Activated naive CD8-positive, alpha-beta T cell treated with anti-CD3 and anti-CD28 coated beads, Interleukin-2, amount 10 ng/mL, durations not matched to agents 7 days and 5 days (primary cell): Measurements from ENCODE around the gene KCNMB1. TPM values are rescaled to one million over a fixed set of nuclear protein-coding genes. Genes with fewer than 3 reads are reported as not detected.

ENCODE experiments used
- ATAC-seq: fragments of 150-1000 bp; cut with Tn5 transposase; one replicate; pipeline ENCODE4 v1.10.0; 2021; ENCODE audit warnings: low read depth, moderate library complexity
- POLR2A ChIA-PET: fragments of 350-600 bp; sonication (Branson Sonifier 250); formaldehyde crosslinking; loops from one replicate; lab custom pipeline; 2021; ENCODE audit warnings: antibody characterized with exemption; lab: Charles Lee
- DNase-seq: peaks from one replicate; pipeline ENCODE4 v3.0.0; 2021
- H3K27ac Mint-ChIP-seq: one replicate; pipeline ENCODE4 v1.8.0; 2022; ENCODE audit warnings: mild to moderate bottlenecking, mixed read lengths
- H3K27me3 Mint-ChIP-seq: one replicate; pipeline ENCODE4 v1.8.0; 2022; ENCODE audit warnings: mild to moderate bottlenecking, moderate library complexity, mixed read lengths
- H3K36me3 Mint-ChIP-seq: one replicate; pipeline ENCODE4 v1.8.0; 2021; ENCODE audit warnings: mild to moderate bottlenecking, mixed read lengths
- H3K4me1 Mint-ChIP-seq: one replicate; pipeline ENCODE4 v1.8.0; 2021; ENCODE audit warnings: mixed read lengths
- H3K4me3 Mint-ChIP-seq: one replicate; pipeline ENCODE4 v1.8.0; 2022; ENCODE audit warnings: mild to moderate bottlenecking, moderate library complexity, mixed read lengths
- H3K9me3 Mint-ChIP-seq: one replicate; pipeline ENCODE4 v1.8.0; 2021; ENCODE audit warnings: mixed read lengths
- total RNA-seq, 2 experiments: library from RNA; stranded (reverse); gene quantifications; one replicate each; pipeline ENCODE4 v1.2.3, GENCODE V29; 2021

Gene KCNMB1
- total RNA-seq, 2 experiments from 2014 or later, result not detected

DNA sequence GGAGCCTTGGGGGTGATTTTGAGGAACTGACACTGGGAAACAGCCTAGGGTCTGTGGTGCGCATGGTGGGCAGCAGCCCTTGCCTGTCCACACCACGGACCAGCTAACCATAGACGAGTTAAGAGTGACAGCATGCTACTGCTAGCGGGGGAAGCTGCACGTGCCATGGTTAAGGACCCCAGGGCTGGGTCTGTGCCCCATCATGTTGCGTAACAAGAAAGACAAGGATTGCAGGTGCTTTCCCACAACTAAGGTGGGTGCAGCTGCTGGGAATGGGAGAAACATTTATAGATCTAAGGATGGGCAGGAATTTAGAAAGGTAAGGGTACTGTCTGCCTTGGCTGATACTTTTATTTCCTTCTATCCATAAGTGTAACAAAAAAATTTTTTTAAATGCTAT is 17.9 kb upstream of the KCNMB1 start:
- Mint-ChIP-seq H3K4me3 (no peak overlapping the region), H3K4me1 (no peaks in the 10 kb centered on the region), H3K9me3 (no peaks in the 10 kb centered on the region), H3K36me3 (no peaks in the 10 kb centered on the region), H3K27ac (no peak overlapping the region), H3K27me3 (peaks cover 2% of the 10 kb centered on the region)
- POLR2A ChIA-PET, result no interaction called here
- no peak for DNase-seq
- no peak for ATAC-seq

DNA sequence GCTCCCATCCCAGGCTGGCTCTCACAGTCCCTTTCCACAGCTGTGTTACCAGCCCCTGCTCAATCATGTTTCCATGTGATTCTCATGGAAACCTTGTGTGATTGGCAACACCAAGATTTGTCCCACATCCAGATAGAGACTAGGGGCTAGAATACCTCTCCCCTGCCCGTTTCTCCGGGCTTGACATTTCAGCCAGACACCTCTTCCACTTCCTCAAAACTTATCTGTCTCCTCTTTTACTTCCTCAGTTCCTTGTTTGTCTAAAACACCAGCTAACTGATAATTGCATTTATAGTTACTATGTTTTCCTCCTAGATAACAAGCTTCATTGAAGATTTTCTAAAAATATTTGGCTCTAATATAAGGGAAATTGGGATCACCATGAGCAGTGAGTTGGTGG is 16.6 kb upstream of the KCNMB1 start:
- no peaks in the 10 kb centered on the region for H3K9me3 Mint-ChIP-seq
- H3K4me1 Mint-ChIP-seq, result no peaks in the 10 kb centered on the region
- DNase-seq, result no peak
- H3K27ac Mint-ChIP-seq, result no peak overlapping the region
- POLR2A ChIA-PET, result no interaction called here
- H3K4me3 Mint-ChIP-seq, result no peak overlapping the region
- no peaks in the 10 kb centered on the region for H3K36me3 Mint-ChIP-seq
- peaks cover 2% of the 10 kb centered on the region for H3K27me3 Mint-ChIP-seq
- ATAC-seq, result no peak

- DNase-seq (no peak), ATAC-seq (no peak)
- Mint-ChIP-seq H3K27ac (no peak overlapping the region), H3K4me3 (no peak overlapping the region), H3K9me3 (no peaks in the 10 kb centered on the region), H3K36me3 (no peaks in the 10 kb centered on the region), H3K27me3 (peaks cover 2% of the 10 kb centered on the region), H3K4me1 (no peaks in the 10 kb centered on the region)
- POLR2A ChIA-PET, result no interaction called here
Measured at GRCh38 chr5:170404398-170404797, 15.2 kb upstream of the KCNMB1 start.

GRCh38 chr5:170403675-170404074 is 14.5 kb upstream of the KCNMB1 start:
- no peak overlapping the region for H3K27ac Mint-ChIP-seq
- POLR2A ChIA-PET, result no interaction called here
- no peaks in the 10 kb centered on the region for H3K9me3 Mint-ChIP-seq
- no peak overlapping the region for H3K4me3 Mint-ChIP-seq
- H3K27me3 Mint-ChIP-seq, result peaks cover 2% of the 10 kb centered on the region
- ATAC-seq (no peak), DNase-seq (no peak)
- no peaks in the 10 kb centered on the region for H3K36me3 Mint-ChIP-seq
- no peaks in the 10 kb centered on the region for H3K4me1 Mint-ChIP-seq

GRCh38 chr5:170402508-170402907 is 13.3 kb upstream of the KCNMB1 start:
- Mint-ChIP-seq H3K4me1 (no peaks in the 10 kb centered on the region), H3K36me3 (no peaks in the 10 kb centered on the region), H3K27me3 (peaks cover 3% of the 10 kb centered on the region), H3K27ac (no peak overlapping the region), H3K4me3 (no peak overlapping the region), H3K9me3 (no peaks in the 10 kb centered on the region)
- ATAC-seq (no peak), DNase-seq (no peak)
- POLR2A ChIA-PET, result no interaction called here

- Mint-ChIP-seq H3K36me3 (no peaks in the 10 kb centered on the region), H3K27ac (no peak overlapping the region), H3K27me3 (peaks cover 14% of the 10 kb centered on the region), H3K4me1 (peaks cover 12% of the 10 kb centered on the region), H3K9me3 (no peaks in the 10 kb centered on the region), H3K4me3 (no peak overlapping the region)
- DNase-seq (no peak), ATAC-seq (no peak)
- POLR2A ChIA-PET, result no interaction called here
Measured at GRCh38 chr5:170397059-170397458, 7.9 kb upstream of the KCNMB1 start.

DNA sequence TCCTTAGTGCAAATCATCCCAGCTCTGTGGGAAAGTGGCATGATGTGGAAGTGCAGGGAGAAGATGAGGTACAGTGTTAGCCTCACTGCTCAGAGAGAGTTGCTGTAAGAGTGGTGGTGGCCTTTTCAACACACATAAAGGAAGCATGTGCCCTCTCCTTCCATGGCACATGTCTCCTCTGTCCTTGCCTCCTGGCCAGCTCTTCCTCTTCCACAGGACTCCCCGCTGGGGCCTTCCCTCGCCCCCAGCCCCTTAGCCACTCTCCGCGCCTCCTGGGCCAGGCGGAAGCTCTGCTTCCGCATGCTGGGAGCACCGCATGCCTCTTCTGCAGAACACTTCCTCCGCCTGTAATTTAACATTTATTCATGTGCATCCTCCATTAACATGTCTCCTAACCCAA is 4.8 kb upstream of the KCNMB1 start:
- ATAC-seq (no peak), DNase-seq (no peak)
- H3K36me3 Mint-ChIP-seq, result no peaks in the 10 kb centered on the region
- peak overlapping the region; percentile 59 for H3K27ac Mint-ChIP-seq
- H3K27me3 Mint-ChIP-seq, result peaks cover 14% of the 10 kb centered on the region
- POLR2A ChIA-PET, result interaction anchor here (0.6 to 1.2 kb wide), 2 partner anchors 115 to 129 kb away, joined by 3 read pairs; no protein-coding TSS in a partner anchor
- H3K4me3 Mint-ChIP-seq, result peak overlapping the region; percentile 63
- no peaks in the 10 kb centered on the region for H3K9me3 Mint-ChIP-seq
- peaks cover 12% of the 10 kb centered on the region for H3K4me1 Mint-ChIP-seq

DNA sequence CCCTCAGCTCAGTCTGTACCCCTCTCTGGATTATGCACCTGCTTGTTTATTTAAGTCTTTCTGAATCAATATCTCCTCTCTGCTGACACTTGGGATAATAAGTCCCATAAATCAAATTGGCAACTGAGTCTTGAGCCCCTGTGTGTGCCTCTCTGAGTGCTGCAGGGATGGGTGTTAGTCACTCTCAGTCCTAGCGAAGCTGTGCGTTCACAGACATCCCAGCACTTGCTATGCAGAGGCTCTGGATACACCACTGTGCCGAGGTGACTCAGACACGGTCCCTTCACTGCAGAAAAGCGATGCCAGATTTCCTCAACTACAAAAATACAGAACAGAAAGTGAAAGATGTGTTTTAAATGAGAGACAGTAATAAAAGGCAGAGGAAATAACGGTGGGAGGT is 4.1 kb upstream of the KCNMB1 start:
- Mint-ChIP-seq H3K27me3 (peaks cover 18% of the 10 kb centered on the region), H3K36me3 (no peaks in the 10 kb centered on the region), H3K4me1 (peaks cover 12% of the 10 kb centered on the region), H3K27ac (peak overlapping the region; percentile 40), H3K9me3 (no peaks in the 10 kb centered on the region), H3K4me3 (peak overlapping the region; percentile 63)
- ATAC-seq (peak; percentile 81), DNase-seq (no peak)
- POLR2A ChIA-PET, result interaction anchor here (1.2 kb wide), 1 partner anchor 115 kb away, joined by 3 read pairs; no protein-coding TSS in a partner anchor

DNA sequence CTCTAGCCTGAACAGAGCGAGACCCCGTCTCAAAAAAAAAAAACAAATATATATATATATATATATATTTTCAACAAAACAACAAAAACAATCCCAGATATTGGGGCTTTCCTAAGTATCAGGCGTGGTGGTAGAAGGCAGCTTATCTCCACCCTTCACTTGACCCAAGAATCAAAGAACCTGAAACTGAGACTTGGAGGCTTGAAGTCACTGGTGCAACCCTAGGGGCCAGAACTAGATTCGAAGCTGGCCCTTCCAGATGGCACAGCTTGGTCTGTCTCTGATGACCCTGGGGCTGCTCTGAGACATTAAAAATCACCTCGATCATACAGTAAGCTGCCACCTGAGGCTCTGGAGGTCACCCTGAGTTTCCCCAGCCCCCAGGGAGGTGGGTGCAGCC is 1.3 kb upstream of the KCNMB1 start:
- ATAC-seq, result no peak
- POLR2A ChIA-PET, result no interaction called here
- H3K9me3 Mint-ChIP-seq, result no peaks in the 10 kb centered on the region
- H3K36me3 Mint-ChIP-seq, result no peaks in the 10 kb centered on the region
- H3K27ac Mint-ChIP-seq, result no peak overlapping the region
- DNase-seq, result no peak
- no peak overlapping the region for H3K4me3 Mint-ChIP-seq
- H3K4me1 Mint-ChIP-seq, result peaks cover 12% of the 10 kb centered on the region
- peaks cover 9% of the 10 kb centered on the region for H3K27me3 Mint-ChIP-seq

DNA sequence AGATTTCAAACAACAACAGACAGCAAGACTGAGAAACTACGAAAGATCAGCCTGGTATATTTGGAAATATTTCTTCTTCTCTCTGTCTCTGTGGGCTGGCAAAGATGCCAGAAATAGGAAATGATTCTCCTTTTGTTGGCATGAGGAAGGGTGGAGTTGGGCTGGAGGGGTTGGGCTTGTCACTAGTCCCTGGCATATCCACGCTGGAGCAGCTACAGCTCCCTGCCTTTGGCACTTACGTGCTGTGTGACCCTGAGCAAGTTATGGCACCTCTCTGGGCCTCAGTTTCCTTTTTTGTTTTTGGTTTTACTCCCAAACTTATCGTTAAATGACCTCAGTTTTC is 354 bp upstream of the KCNMB1 start:
- Mint-ChIP-seq H3K9me3 (no peaks in the 10 kb centered on the region), H3K27me3 (peaks cover 13% of the 10 kb centered on the region), H3K4me3 (no peak overlapping the region), H3K36me3 (no peaks in the 10 kb centered on the region), H3K27ac (no peak overlapping the region), H3K4me1 (peaks cover 12% of the 10 kb centered on the region)
- POLR2A ChIA-PET, result no interaction called here
- no peak for DNase-seq
- no peak for ATAC-seq

- H3K36me3 Mint-ChIP-seq, result no peaks in the 10 kb centered on the region
- DNase-seq (no peak), ATAC-seq (no peak)
- POLR2A ChIA-PET, result no interaction called here
- no peak overlapping the region for H3K4me3 Mint-ChIP-seq
- H3K4me1 Mint-ChIP-seq, result peaks cover 1% of the 10 kb centered on the region
- H3K9me3 Mint-ChIP-seq, result no peaks in the 10 kb centered on the region
- H3K27ac Mint-ChIP-seq, result no peak overlapping the region
- peaks cover 13% of the 10 kb centered on the region for H3K27me3 Mint-ChIP-seq
Measured at GRCh38 chr5:170387775-170388639, 1.2 kb downstream of the KCNMB1 start.

DNA sequence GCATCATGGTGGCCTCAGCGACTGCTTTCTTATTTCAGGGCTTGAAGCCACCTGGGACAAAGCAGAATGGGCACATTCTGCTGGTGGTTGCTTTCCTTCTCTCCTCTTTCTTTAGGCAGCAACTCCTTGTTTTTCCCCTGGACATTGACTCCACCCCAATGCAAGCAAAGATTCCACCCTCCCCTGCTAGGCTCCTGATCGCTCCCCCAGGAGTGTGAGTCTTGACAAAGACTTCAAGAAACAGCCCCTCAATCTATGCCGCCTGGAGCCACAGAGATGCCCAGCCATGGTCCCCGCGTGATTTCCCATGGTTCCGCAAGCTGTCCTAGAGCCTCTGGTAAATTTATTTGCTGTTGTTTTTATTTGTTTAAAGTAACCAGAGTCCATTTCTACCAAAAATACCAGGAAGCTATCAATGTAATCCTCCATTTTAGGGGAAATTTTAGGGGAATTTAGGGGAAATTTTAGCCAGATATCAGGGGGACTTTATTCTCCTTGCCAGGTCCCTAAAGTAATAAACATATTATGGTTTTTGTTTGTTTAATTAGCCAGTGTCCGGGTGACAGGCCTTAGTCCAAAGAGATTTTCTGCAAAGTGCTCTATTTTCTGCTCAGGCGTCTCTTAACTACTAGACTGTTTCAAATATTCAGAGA is 2.3 kb downstream of the KCNMB1 start:
- no peaks in the 10 kb centered on the region for H3K9me3 Mint-ChIP-seq
- DNase-seq (no peak), ATAC-seq (no peak)
- POLR2A ChIA-PET, result no interaction called here
- H3K4me1 Mint-ChIP-seq, result no peaks in the 10 kb centered on the region
- H3K4me3 Mint-ChIP-seq, result no peak overlapping the region
- H3K36me3 Mint-ChIP-seq, result no peaks in the 10 kb centered on the region
- no peak overlapping the region for H3K27ac Mint-ChIP-seq
- peaks cover 13% of the 10 kb centered on the region for H3K27me3 Mint-ChIP-seq

DNA sequence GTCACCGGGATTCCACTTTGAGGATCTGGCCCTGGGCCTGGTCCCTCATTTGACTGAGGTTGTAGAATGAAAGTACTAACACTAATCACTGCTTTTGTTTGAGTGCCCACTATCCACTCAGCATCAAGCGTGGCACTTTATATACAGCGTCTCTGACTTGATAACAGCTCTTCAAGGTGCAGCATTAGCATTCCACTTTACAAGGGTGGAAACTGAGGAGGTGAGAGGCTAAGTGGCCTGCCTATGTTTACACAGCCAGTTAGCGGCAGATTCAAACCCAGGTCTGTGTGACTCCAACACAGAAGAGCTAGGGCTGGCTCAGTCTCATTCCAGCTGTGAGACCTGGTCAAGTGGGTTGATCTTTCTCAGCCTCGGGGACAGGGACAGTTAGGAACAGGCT is 5.9 kb downstream of the KCNMB1 start:
- ATAC-seq (no peak), DNase-seq (no peak)
- Mint-ChIP-seq H3K36me3 (no peaks in the 10 kb centered on the region), H3K27ac (no peak overlapping the region), H3K27me3 (peaks cover 9% of the 10 kb centered on the region), H3K4me3 (no peak overlapping the region), H3K9me3 (no peaks in the 10 kb centered on the region), H3K4me1 (no peaks in the 10 kb centered on the region)
- POLR2A ChIA-PET, result no interaction called here

DNA sequence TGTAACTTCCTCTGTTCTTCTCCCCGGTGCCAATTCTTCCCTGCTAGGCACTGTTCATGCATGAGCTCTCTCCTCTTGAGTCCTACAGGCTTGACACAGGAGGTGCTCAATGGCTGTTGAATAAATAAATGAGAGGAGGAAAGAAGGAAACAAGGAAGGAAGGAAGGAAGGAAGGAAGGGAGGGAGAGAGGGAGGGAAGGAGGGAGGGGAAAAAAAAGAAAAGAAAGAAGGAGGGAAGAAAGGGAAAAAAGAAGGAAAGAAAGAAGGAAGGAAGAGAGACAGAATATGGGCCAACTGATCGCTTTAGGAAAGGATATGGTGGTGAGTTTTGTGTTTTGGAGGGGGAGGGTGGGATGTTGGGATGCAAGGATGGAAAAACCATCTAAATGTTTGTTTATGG is 6.4 kb downstream of the KCNMB1 start:
- Mint-ChIP-seq H3K36me3 (no peaks in the 10 kb centered on the region), H3K27me3 (peaks cover 9% of the 10 kb centered on the region), H3K27ac (no peak overlapping the region), H3K9me3 (no peaks in the 10 kb centered on the region), H3K4me3 (no peak overlapping the region), H3K4me1 (no peaks in the 10 kb centered on the region)
- no peak for ATAC-seq
- POLR2A ChIA-PET, result no interaction called here
- no peak for DNase-seq
